Measurements from ENCODE around the gene ARSA. TPM values are rescaled to one million over a fixed set of nuclear protein-coding genes. Genes with fewer than 3 reads are reported as not detected.

Gene ARSA
- total RNA-seq, 3 donors from 2014 or later (not counting 1 experiment from before 2014, with no cell fraction given) = 69.2 to 77.8 (median 69.3) TPM

DNA sequence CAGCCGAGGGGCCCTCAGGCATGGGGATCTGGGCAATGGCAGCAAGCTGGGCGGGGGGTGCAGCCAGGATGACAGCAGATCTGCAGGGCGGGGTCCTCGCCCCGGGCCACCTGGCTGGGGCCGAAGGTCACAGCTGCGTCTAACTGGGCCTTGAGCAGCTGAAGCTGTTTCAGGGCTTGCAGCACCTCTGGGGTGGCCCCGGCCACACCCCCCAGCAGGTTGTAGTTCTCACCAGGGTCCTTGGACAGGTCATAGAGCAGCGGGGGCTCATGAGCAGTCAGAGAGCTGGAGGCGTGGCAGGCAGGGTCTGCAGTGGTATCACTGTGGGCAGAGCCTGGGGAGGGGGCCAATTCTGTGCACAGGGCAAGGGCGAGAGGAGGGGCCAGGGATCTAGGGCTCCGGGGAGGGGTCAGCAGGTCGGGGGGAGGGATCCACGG is 2.8 kb downstream of the ARSA start:
- Histone ChIP-seq H3K4me1 (ENCODE audit: control insufficient read depth, insufficient read depth, low read length) (peaks cover 55% of the 10 kb centered on the region), H3K9me3 (ENCODE audit: control insufficient read depth, insufficient read depth, low read length) (no peaks in the 10 kb centered on the region), H3K4me3 (ENCODE audit: low read length) (no peak overlapping the region), H3K27ac (ENCODE audit: low read length) (no peak overlapping the region), H3K36me3 (ENCODE audit: control insufficient read depth, insufficient read depth, low read length) (no peaks in the 10 kb centered on the region), H3K27me3 (ENCODE audit: control insufficient read depth, insufficient read depth, low read length) (no peaks in the 10 kb centered on the region)
- WGBS (ENCODE audit: insufficient coverage) = 97% methylated on average over 14 of the region's 14 CpGs
- DNase-seq (peak in 1 of 2 donors; percentile 4), ATAC-seq (no peak)
- Mint-ChIP-seq H3K27ac (no peak overlapping the region), H3K4me1 (peaks cover 46 to 61% of the 10 kb centered on the region in 2 donors), H3K36me3 (no peaks in the 10 kb centered on the region), H3K4me3 (no peak overlapping the region), H3K9me3 (peaks cover 0 to 3% of the 10 kb centered on the region in 2 donors), H3K27me3 (ENCODE audit: low read depth in 2 of 2) (peaks cover 0 to 6% of the 10 kb centered on the region in 2 donors)
- intact Hi-C loops (cut with micrococcal nuclease) = no loop called here
- TF ChIP-seq, protein P1, sequence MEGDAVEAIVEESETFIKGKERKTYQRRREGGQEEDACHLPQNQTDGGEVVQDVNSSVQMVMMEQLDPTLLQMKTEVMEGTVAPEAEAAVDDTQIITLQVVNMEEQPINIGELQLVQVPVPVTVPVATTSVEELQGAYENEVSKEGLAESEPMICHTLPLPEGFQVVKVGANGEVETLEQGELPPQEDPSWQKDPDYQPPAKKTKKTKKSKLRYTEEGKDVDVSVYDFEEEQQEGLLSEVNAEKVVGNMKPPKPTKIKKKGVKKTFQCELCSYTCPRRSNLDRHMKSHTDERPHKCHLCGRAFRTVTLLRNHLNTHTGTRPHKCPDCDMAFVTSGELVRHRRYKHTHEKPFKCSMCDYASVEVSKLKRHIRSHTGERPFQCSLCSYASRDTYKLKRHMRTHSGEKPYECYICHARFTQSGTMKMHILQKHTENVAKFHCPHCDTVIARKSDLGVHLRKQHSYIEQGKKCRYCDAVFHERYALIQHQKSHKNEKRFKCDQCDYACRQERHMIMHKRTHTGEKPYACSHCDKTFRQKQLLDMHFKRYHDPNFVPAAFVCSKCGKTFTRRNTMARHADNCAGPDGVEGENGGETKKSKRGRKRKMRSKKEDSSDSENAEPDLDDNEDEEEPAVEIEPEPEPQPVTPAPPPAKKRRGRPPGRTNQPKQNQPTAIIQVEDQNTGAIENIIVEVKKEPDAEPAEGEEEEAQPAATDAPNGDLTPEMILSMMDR (IDR thresholded peaks at IDR 0.05) = no peak

- ATAC-seq (no peak), DNase-seq (peak in 1 of 2 donors; percentile 3)
- Histone ChIP-seq H3K9me3 (ENCODE audit: control insufficient read depth, insufficient read depth, low read length) (no peaks in the 10 kb centered on the region), H3K36me3 (ENCODE audit: control insufficient read depth, insufficient read depth, low read length) (no peaks in the 10 kb centered on the region), H3K4me1 (ENCODE audit: control insufficient read depth, insufficient read depth, low read length) (peaks cover 61% of the 10 kb centered on the region), H3K27ac (ENCODE audit: low read length) (no peak overlapping the region), H3K4me3 (ENCODE audit: low read length) (no peak overlapping the region), H3K27me3 (ENCODE audit: control insufficient read depth, insufficient read depth, low read length) (no peaks in the 10 kb centered on the region)
- Mint-ChIP-seq H3K4me3 (peak overlapping the region; percentile 4), H3K9me3 (peaks cover 0 to 3% of the 10 kb centered on the region in 2 donors), H3K4me1 (peaks cover 40 to 59% of the 10 kb centered on the region in 2 donors), H3K27ac (no peak overlapping the region), H3K27me3 (ENCODE audit: low read depth in 2 of 2) (peaks cover 0 to 6% of the 10 kb centered on the region in 2 donors), H3K36me3 (no peaks in the 10 kb centered on the region)
- TF ChIP-seq, protein P1 (IDR thresholded peaks at IDR 0.05) = no peak
- whole genome bisulfite sequencing (ENCODE audit: insufficient coverage) = 95% methylated on average over 16 of the region's 16 CpGs
- intact Hi-C loops (cut with micrococcal nuclease) = loop anchor here (5.0 kb wide), 1 partner anchor 42 kb away; the partner anchor contains the start of gene CHKB
Observed at GRCh38 chr22:50624347-50625130, 3.4 kb downstream of the ARSA start.

- Mint-ChIP-seq H3K4me3 (no peak overlapping the region), H3K27ac (peak overlapping the region in 1 of 2 donors; percentile 83), H3K9me3 (no peaks in the 10 kb centered on the region), H3K27me3 (ENCODE audit: low read depth in 2 of 2) (peaks cover 0 to 3% of the 10 kb centered on the region in 2 donors), H3K36me3 (no peaks in the 10 kb centered on the region), H3K4me1 (peaks cover 27 to 47% of the 10 kb centered on the region in 2 donors)
- Histone ChIP-seq H3K27ac (ENCODE audit: low read length) (peak overlapping the region; percentile 84), H3K36me3 (ENCODE audit: control insufficient read depth, insufficient read depth, low read length) (no peaks in the 10 kb centered on the region), H3K4me3 (ENCODE audit: low read length) (no peak overlapping the region), H3K4me1 (ENCODE audit: control insufficient read depth, insufficient read depth, low read length) (peaks cover 51% of the 10 kb centered on the region), H3K9me3 (ENCODE audit: control insufficient read depth, insufficient read depth, low read length) (no peaks in the 10 kb centered on the region), H3K27me3 (ENCODE audit: control insufficient read depth, insufficient read depth, low read length) (no peaks in the 10 kb centered on the region)
- TF ChIP-seq, protein P1 (IDR thresholded peaks at IDR 0.05) = no peak
- DNase-seq = no peak
- 91% methylated on average over 16 of the region's 16 CpGs for WGBS (ENCODE audit: insufficient coverage)
- intact Hi-C loops (cut with micrococcal nuclease) = loop anchor here (5.0 kb wide), 1 partner anchor 41 kb away; the partner anchor contains the start of gene CHKB
- no peak for ATAC-seq
Observed at GRCh38 chr22:50622723-50623327, 5.1 kb downstream of the ARSA start.
